Breast epithelium (tissue), 3 donors: ENCODE data around the gene TRIP4.

Experiments used
- POLR2A ChIP-seq: fragments of 450-650 bp; IDR thresholded peaks from one replicate; pipeline ENCODE4 v1.6.1; 2016; ENCODE audit warnings: antibody characterized with exemption, mild to moderate bottlenecking, moderate library complexity
- TF ChIP-seq, protein P1 (sequence below), 3 donors: fragments of 450-650 bp; IDR thresholded peaks; one replicate each; pipeline ENCODE4 v1.5.1; 2016 to 2017; ENCODE audit warnings: antibody characterized with exemption in 3 of 3, mild to moderate bottlenecking in 3 of 3, moderate library complexity in 3 of 3

DNA sequence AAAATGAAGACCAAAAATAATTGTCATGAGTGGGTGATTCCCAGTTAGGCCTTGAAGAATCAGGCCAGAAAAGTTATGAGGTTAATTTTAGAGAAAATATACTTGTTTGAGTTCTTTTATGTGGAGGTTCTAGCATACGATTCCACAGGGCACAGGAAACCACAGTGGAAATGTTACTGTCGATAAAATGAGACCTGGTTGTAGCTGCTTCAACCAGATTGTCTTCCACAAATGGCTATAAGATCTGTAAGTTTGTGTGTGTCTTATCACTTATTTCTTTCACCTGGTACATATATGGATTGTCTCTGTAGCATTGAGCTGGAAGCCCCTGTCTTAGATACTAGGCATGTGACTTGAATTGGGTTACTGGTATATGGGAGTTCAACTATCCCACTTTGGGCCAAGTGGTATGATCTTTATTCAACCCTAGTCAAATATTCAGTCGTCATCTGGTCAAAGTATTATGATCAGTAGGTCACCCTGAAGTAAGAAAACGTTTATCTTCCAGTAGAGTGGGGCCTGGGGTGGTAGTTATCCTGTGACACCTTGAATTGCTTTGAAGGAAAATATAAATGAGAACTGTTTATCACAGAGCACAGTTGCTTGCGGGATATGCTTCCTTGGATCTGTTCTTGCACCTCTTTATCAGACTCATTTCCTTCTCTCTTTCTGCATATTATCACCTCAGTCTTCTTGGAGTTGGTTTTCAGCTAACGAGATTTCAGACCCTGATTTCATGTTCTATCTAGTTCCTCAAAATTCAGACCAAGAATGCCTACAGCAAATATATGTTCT is 51.2 kb downstream of the TRIP4 start:
- TF ChIP-seq POLR2A: no peak
- TF ChIP-seq, protein P1, sequence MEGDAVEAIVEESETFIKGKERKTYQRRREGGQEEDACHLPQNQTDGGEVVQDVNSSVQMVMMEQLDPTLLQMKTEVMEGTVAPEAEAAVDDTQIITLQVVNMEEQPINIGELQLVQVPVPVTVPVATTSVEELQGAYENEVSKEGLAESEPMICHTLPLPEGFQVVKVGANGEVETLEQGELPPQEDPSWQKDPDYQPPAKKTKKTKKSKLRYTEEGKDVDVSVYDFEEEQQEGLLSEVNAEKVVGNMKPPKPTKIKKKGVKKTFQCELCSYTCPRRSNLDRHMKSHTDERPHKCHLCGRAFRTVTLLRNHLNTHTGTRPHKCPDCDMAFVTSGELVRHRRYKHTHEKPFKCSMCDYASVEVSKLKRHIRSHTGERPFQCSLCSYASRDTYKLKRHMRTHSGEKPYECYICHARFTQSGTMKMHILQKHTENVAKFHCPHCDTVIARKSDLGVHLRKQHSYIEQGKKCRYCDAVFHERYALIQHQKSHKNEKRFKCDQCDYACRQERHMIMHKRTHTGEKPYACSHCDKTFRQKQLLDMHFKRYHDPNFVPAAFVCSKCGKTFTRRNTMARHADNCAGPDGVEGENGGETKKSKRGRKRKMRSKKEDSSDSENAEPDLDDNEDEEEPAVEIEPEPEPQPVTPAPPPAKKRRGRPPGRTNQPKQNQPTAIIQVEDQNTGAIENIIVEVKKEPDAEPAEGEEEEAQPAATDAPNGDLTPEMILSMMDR (IDR thresholded peaks at IDR 0.05): no peak
